ENCODE data around the gene ACOD1. TPM values are rescaled to one million over a fixed set of nuclear protein-coding genes. Genes with fewer than 3 reads are reported as not detected.
"Not testable (repeated sequence)": the region's sequence is repeated elsewhere in the genome, so short reads cannot be mapped to it uniquely, and the experiment has no call there.

Gene ACOD1
- total RNA-seq, 2 donors from 2014 or later, result not detected

- H3K36me3 Mint-ChIP-seq, result no peaks in the 10 kb centered on the region
- no peak for ATAC-seq
- H3K9me3 Mint-ChIP-seq, result no peaks in the 10 kb centered on the region
Measured at GRCh38 chr13:76937281-76937820, 11.0 kb upstream of the ACOD1 start.

GRCh38 chr13:76939215-76939614, 9.1 kb upstream of the ACOD1 start:
- Mint-ChIP-seq H3K9me3 (no peaks in the 10 kb centered on the region), H3K36me3 (no peaks in the 10 kb centered on the region), H3K27ac (no peak overlapping the region)
- ATAC-seq (no peak), DNase-seq (ENCODE audit: low spot score in 2 of 2) (no peak)

More at GRCh38 chr13:76937281-76937820, 11.0 kb upstream of the ACOD1 start:
- no peak overlapping the region for H3K27ac Mint-ChIP-seq
- DNase-seq (ENCODE audit: low spot score in 2 of 2), result no peak

- no peak for DNase-seq (ENCODE audit: low spot score in 2 of 2)
- no peak for ATAC-seq
- H3K36me3 Mint-ChIP-seq, result no peaks in the 10 kb centered on the region
- H3K27ac Mint-ChIP-seq, result no peak overlapping the region
- peaks cover 0 to 3% of the 10 kb centered on the region in 2 donors for H3K9me3 Mint-ChIP-seq
Measured at GRCh38 chr13:76942363-76942762, 5.9 kb upstream of the ACOD1 start.

- Mint-ChIP-seq H3K36me3 (no peaks in the 10 kb centered on the region), H3K9me3 (peaks cover 0 to 3% of the 10 kb centered on the region in 2 donors), H3K27ac (no peak overlapping the region)
- DNase-seq (ENCODE audit: low spot score in 2 of 2) (no peak), ATAC-seq (no peak)
Measured at GRCh38 chr13:76943646-76944045, 4.7 kb upstream of the ACOD1 start.

GRCh38 chr13:76944456-76944855, 3.9 kb upstream of the ACOD1 start:
- H3K36me3 Mint-ChIP-seq, result no peaks in the 10 kb centered on the region
- no peak for DNase-seq (ENCODE audit: low spot score in 2 of 2)
- no peak for ATAC-seq
- H3K9me3 Mint-ChIP-seq, result peaks cover 0 to 3% of the 10 kb centered on the region in 2 donors
- H3K27ac Mint-ChIP-seq, result no peak overlapping the region

GRCh38 chr13:76950101-76950500, 1.8 kb downstream of the ACOD1 start:
- H3K36me3 Mint-ChIP-seq, result no peaks in the 10 kb centered on the region
- no peak overlapping the region for H3K27ac Mint-ChIP-seq
- DNase-seq (ENCODE audit: low spot score in 2 of 2) (no peak), ATAC-seq (no peak)
- H3K9me3 Mint-ChIP-seq, result peaks cover 0 to 3% of the 10 kb centered on the region in 2 donors

- Mint-ChIP-seq H3K9me3 (peaks cover 3 to 14% of the 10 kb centered on the region in 2 donors), H3K36me3 (peaks cover 3 to 4% of the 10 kb centered on the region in 2 donors), H3K27ac (no peak overlapping the region)
- no peak for DNase-seq (ENCODE audit: low spot score in 2 of 2)
- ATAC-seq, result no peak
Measured at GRCh38 chr13:76953968-76954367, 5.7 kb downstream of the ACOD1 start.

GRCh38 chr13:76954538-76954937, 6.2 kb downstream of the ACOD1 start:
- Mint-ChIP-seq H3K27ac (no peak overlapping the region), H3K36me3 (peaks cover 4 to 5% of the 10 kb centered on the region in 2 donors), H3K9me3 (peaks cover 6 to 17% of the 10 kb centered on the region in 2 donors)
- no peak for ATAC-seq
- no peak for DNase-seq (ENCODE audit: low spot score in 2 of 2)

GRCh38 chr13:76955193-76955592, 6.9 kb downstream of the ACOD1 start:
- DNase-seq (ENCODE audit: low spot score in 2 of 2) (no peak), ATAC-seq (no peak)
- no peak overlapping the region for H3K27ac Mint-ChIP-seq
- peaks cover 6 to 8% of the 10 kb centered on the region in 2 donors for H3K36me3 Mint-ChIP-seq
- H3K9me3 Mint-ChIP-seq, result peaks cover 8 to 19% of the 10 kb centered on the region in 2 donors

- DNase-seq (ENCODE audit: low spot score in 2 of 2) (no peak), ATAC-seq (no peak)
- H3K36me3 Mint-ChIP-seq, result peaks cover 10 to 12% of the 10 kb centered on the region in 2 donors
- peaks cover 13 to 24% of the 10 kb centered on the region in 2 donors for H3K9me3 Mint-ChIP-seq
- H3K27ac Mint-ChIP-seq, result no peak overlapping the region
Measured at GRCh38 chr13:76955661-76956060, 7.3 kb downstream of the ACOD1 start.

- Mint-ChIP-seq H3K27ac (no peak overlapping the region), H3K9me3 (peaks cover 15 to 26% of the 10 kb centered on the region in 2 donors), H3K36me3 (peaks cover 13 to 15% of the 10 kb centered on the region in 2 donors)
- ATAC-seq, result no peak
- no peak for DNase-seq (ENCODE audit: low spot score in 2 of 2)
Measured at GRCh38 chr13:76958841-76959432, 10.6 kb downstream of the ACOD1 start.

- not testable (repeated sequence) for ATAC-seq; DNase-seq (ENCODE audit: low spot score in 2 of 2); H3K27ac Mint-ChIP-seq
- H3K36me3 Mint-ChIP-seq, result peaks cover 13 to 15% of the 10 kb centered on the region in 2 donors
- H3K9me3 Mint-ChIP-seq, result peaks cover 15 to 26% of the 10 kb centered on the region in 2 donors
Measured at GRCh38 chr13:76959734-76960133, 11.4 kb downstream of the ACOD1 start.

- Mint-ChIP-seq H3K36me3 (peaks cover 0 to under 1% of the 10 kb centered on the region in 2 donors), H3K9me3 (peaks cover under 1% of the 10 kb centered on the region in 2 donors), H3K27ac (no peak overlapping the region)
- DNase-seq (ENCODE audit: low spot score in 2 of 2) (no peak), ATAC-seq (no peak)
Measured at GRCh38 chr13:76965759-76966421, 17.6 kb downstream of the ACOD1 start.

GRCh38 chr13:76967031-76967430, 18.7 kb downstream of the ACOD1 start:
- Mint-ChIP-seq H3K9me3 (no peaks in the 10 kb centered on the region), H3K27ac (no peak overlapping the region), H3K36me3 (no peaks in the 10 kb centered on the region)
- ATAC-seq, result no peak
- DNase-seq (ENCODE audit: low spot score in 2 of 2), result no peak

- H3K36me3 Mint-ChIP-seq, result no peaks in the 10 kb centered on the region
- no peaks in the 10 kb centered on the region for H3K9me3 Mint-ChIP-seq
- no peak overlapping the region for H3K27ac Mint-ChIP-seq
- ATAC-seq, result no peak
- no peak for DNase-seq (ENCODE audit: low spot score in 2 of 2)
Measured at GRCh38 chr13:76968041-76968440, 19.7 kb downstream of the ACOD1 start.

GRCh38 chr13:76969488-76970365, 21.4 kb downstream of the ACOD1 start:
- DNase-seq (ENCODE audit: low spot score in 2 of 2) (no peak), ATAC-seq (no peak)
- no peaks in the 10 kb centered on the region for H3K36me3 Mint-ChIP-seq
- H3K27ac Mint-ChIP-seq, result no peak overlapping the region
- H3K9me3 Mint-ChIP-seq, result no peaks in the 10 kb centered on the region

GRCh38 chr13:76971215-76971614, 22.9 kb downstream of the ACOD1 start:
- Mint-ChIP-seq H3K9me3 (no peaks in the 10 kb centered on the region), H3K36me3 (no peaks in the 10 kb centered on the region), H3K27ac (no peak overlapping the region)
- DNase-seq (ENCODE audit: low spot score in 2 of 2) (no peak), ATAC-seq (no peak)

All from activated naive CD4-positive, alpha-beta T cell treated with anti-CD3 and anti-CD28 coated beads, Interleukin-2, amount 50 U/mL, for 72 hours (primary cell).